KOPT-K1 (cell line): ENCODE data around the gene VPS51.
A peak's percentile ranks its signal among the peaks of the same experiment; 100 is the strongest.
"Not testable (repeated sequence)": the region's sequence is repeated elsewhere in the genome, so short reads cannot be mapped to it uniquely, and the experiment has no call there.

ENCODE experiments used
- H3K27ac ChIP-seq: fragments of 200-600 bp; sonication (generic); 2 replicates; pipeline ENCODE4 v1.5.1; 2016; ENCODE audit warnings: antibody characterized with exemption, mild to moderate bottlenecking, low read depth, low read length; ENCODE audit not compliant: poor library complexity, severe bottlenecking
- H3K36me3 ChIP-seq: fragments of 200-600 bp; sonication (generic); 2 replicates; pipeline ENCODE4 v1.5.1; 2017; ENCODE audit warnings: antibody characterized with exemption, mild to moderate bottlenecking, low read length, moderate library complexity; ENCODE audit not compliant: insufficient read depth
- H3K9me3 ChIP-seq: fragments of 200-600 bp; sonication (generic); 2 replicates; pipeline ENCODE4 v1.5.1; 2017; ENCODE audit warnings: antibody characterized with exemption, low read length, mild to moderate bottlenecking; ENCODE audit not compliant: insufficient read depth, poor library complexity, severe bottlenecking

VPS51 gene

DNA sequence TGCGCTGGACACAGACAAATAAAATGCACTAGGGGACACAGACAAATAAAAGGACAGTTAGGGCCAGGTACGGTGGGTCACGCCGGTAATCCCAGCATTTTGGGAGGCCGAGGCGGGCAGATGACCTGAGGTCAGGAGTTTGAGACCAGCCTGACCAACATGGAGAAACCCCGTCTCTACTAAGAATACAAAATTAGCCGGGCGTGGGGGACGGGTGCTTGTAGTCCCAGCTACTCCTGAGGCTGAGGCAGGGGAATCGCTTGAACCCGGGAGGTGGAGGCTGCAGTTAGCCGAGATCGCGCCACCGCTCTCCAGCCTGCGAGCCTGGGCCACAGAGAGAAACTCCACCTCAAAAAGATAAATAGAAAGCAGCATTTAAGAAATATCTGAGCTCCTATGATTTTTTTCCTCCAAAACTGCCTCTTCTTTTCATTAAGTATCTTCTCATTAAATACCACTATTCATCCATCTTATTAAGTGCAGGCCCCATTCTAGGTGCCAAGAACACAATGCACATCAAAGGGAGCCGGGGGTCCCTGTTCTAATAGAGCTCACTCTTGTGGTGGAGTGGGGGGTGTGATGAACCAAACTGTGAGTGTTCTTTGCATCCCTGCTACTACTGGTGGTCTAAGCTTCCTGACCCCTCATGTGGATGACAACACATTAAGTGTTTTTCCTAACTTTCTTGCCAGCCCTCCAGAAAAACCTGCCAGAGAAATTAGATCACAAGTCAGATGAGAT, 22.3 kb downstream of the VPS51 start:
- no peak overlapping the region for H3K27ac ChIP-seq
- no peaks in the 10 kb centered on the region for H3K9me3 ChIP-seq
- H3K36me3 ChIP-seq = peaks cover 49% of the 10 kb centered on the region

DNA sequence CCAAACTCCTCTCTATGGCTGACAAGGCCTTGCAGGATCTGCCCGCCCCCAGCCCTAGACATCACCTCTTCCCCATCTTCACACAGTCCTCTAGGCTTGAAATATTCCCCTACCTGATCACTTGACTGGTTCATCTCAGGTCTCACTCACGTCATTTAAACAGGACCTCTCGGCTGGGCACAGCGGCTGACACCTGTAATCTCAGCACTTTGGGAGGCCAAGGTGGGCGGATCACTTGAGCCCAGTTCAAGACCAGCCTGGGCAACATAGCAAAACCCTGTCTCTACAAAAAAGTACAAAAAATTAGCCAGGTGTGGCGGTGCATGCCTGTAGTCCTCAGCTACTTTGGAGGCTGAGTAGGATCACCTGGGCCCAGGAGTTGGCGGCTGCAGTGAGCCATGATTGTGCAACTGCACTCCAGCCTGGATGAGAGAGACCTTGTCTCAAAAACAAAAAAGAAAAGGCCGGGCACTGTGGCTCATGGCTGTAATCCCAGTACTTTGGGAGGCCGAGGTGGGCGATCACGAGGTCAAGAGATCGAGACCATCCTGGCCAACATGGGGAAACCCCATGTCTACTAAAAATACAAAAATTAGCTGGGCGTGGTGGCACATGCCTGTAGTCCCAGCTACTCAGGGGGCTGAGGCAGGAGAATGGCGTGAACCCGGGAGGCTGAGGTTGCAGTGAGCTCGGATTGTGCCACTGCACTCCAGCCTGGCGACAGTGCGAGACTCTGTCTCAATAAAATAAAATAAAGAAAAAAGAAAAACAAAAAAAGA, 23.1 kb downstream of the VPS51 start:
- not testable (repeated sequence) for H3K27ac ChIP-seq, H3K9me3 ChIP-seq
- H3K36me3 ChIP-seq = peaks cover 52% of the 10 kb centered on the region

DNA sequence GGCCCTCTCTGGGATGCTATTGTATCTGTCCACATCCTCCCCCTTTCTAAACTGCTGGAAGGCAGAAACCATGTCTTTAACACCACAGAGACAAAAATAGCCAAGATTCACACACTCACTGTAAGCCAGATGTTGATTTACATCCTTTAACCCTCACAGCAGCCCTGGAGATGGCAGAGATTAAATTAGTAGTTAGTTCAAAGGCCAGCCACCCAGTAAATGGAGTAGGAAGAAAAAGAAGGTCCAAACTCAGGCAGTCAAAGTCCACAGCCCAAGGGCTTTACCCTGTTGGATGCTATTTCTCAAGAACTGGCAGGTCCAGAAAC, 23.6 kb downstream of the VPS51 start:
- no peaks in the 10 kb centered on the region for H3K9me3 ChIP-seq
- H3K27ac ChIP-seq = no peak overlapping the region
- H3K36me3 ChIP-seq = peaks cover 58% of the 10 kb centered on the region

DNA sequence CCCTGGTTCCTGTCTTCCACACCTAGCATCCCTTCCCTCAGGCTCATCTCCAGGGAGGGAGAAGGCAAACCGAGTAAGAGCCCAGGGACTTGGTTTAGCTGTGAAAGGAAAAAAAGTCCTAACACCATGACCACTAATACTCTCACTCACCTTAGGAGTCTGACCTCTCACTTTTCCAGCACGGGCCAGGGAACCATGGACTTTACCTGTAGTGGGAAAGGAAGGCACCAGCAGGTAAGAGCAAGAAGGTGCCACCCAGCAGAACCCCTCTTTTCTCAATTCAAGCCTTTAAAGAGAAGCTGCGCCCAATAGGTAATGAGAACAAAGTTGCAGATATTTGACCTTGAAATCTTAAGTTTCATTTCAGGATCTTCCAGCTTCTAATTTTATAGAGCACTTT, 24.8 kb downstream of the VPS51 start:
- H3K27ac ChIP-seq = peak overlapping the region; percentile 80
- no peaks in the 10 kb centered on the region for H3K9me3 ChIP-seq
- peaks cover 61% of the 10 kb centered on the region for H3K36me3 ChIP-seq

DNA sequence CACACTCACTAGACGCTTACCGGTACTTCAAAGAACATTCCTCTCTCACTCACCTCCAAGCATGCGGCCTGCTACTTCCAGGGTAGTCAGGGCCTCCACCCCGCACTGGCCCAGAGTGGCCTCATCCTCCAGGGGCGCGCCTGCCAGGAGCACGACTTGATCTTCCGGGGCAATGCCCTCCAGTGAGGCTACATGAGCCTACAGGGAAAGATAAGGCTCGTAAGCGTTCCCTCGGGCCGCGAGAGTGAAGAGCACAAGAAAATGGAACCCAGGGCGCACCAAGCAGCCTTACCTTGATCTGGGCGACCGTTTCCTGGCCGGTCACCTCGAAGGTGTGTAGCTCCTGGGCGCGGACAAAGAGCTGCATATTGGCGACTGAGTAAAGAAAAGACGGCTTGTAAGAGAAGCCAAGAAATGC, 25.4 kb downstream of the VPS51 start:
- H3K36me3 ChIP-seq = peaks cover 63% of the 10 kb centered on the region
- H3K9me3 ChIP-seq = no peaks in the 10 kb centered on the region
- H3K27ac ChIP-seq = peak overlapping the region; percentile 80

DNA sequence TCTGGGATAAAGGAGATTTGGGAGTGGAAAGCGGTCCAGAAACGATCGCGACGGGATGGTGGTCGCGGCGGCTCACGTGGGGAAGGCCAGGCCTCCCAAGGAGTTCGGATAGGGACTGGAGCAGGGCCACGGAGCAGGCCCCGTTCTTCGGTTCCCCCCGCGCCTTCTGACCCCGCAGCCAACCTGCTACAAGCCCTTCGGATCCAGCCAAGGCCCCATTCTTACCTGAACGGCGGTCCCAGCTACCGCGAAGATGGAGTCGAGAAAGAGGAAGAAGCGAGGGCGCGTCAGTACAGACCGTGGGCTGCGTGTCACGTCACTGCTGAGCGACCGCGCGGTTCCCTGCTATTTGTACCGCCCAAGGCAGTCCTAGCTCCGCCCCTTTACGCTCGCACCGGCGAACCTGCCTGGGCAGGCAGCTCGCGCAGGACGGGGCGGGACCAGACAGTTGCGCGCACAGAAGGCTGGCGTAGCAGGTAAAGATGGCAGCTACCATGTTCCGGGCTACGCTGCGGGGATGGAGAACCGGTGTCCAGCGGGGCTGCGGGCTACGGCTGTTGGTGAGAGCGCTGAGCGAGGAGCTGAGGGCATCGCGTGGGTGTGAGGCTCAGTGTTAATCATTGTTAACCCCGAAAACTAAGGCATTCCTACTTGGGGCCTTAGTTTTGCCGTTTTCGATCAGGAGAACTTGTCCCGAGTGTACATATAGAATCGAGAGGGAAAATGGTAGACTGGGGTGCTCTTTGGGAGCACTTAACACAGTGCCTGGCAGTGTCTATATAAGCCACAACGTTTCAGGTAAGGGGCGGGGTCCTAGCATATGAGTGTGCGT, 26.1 kb downstream of the VPS51 start, which contains the start of the genes FAU and MRPL49:
Gene FAU, minus strand, starts transcription at position 270 of the 832 bp plus-strand sequence. CDS start 321 bp downstream, outside the sequence.
Gene MRPL49, plus strand, starts transcription at position 457 of the 832 bp plus-strand sequence. Its CDS starts 26 bp downstream, at position 483.
- no peaks in the 10 kb centered on the region for H3K9me3 ChIP-seq
- H3K36me3 ChIP-seq = peaks cover 69% of the 10 kb centered on the region

DNA sequence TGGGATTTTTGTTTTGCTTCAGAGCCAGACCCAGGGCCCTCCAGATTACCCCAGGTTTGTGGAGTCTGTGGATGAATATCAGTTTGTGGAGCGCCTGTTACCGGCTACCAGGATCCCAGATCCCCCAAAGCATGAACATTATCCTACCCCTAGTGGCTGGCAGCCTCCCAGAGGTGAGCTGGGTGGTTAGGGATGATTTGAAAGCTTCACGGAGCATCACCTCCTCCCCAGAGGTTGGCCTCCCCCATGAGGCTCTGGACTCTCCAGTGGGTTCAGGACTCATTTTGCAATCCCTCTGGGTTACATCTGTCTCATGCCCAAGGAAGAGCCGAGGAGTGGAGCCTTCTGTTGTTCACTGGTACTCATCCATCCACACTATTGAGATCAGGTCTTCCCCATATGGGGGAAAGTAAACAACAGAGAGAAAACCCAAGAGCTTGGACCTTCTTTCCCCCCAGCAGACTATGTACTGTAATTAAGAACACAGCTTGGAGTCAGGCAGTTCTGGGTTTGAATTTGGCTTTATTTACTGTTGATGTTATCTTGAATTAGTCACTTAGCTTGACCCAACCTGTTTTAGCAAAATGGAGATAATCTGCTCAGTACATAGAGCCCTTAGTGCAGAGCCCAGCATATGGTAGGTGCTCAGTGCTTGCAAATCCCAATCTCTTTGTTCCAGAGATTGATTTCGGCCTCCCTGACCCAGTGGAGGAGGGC, 28.6 kb downstream of the VPS51 start:
- Histone ChIP-seq H3K27ac (no peak overlapping the region), H3K9me3 (no peaks in the 10 kb centered on the region), H3K36me3 (peaks cover 77% of the 10 kb centered on the region)

More for the DNA sequence above, 26.1 kb downstream of the VPS51 start, which contains the start of the genes FAU and MRPL49:
- H3K27ac ChIP-seq = peak within 1 kb of the TSS; percentile 80

DNA sequence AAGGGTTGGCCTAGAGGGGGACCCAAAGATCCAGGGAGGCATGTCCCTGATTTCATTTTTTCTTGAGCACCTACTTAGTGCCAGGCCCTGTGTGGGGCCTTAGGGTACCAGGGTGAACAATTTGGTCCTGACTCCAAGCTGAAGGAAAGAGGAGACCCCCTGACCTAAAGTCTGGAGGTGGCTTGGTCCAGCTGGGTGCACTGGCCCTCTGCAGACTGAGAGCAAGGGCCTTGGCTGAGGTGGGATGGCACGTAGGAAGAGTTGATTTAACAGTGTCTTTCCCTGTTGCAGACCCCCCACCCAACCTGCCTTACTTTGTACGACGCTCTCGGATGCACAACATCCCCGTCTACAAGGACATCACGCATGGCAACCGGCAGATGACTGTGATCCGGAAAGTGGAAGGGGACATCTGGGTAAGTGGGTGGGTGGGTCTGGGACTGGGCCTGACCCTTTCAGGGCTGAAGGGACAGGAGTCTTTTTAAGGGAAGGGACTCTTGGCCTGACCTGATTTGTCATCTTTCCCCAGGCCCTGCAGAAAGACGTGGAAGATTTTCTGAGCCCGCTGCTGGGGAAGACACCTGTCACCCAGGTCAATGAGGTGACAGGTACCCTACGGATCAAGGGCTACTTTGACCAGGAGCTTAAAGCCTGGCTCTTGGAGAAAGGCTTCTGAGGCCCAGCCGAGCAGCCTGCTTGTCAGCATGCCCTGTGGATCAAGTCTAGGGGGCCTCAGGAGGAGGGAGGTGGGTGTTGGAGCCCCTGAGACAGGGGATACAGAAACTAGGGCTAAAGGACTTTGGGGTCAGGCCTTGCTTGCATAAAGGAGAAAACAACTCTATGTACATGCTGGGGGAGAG, 29.4 kb downstream of the VPS51 start:
- peaks cover 77% of the 10 kb centered on the region for H3K36me3 ChIP-seq
- no peak overlapping the region for H3K27ac ChIP-seq
- no peaks in the 10 kb centered on the region for H3K9me3 ChIP-seq

DNA sequence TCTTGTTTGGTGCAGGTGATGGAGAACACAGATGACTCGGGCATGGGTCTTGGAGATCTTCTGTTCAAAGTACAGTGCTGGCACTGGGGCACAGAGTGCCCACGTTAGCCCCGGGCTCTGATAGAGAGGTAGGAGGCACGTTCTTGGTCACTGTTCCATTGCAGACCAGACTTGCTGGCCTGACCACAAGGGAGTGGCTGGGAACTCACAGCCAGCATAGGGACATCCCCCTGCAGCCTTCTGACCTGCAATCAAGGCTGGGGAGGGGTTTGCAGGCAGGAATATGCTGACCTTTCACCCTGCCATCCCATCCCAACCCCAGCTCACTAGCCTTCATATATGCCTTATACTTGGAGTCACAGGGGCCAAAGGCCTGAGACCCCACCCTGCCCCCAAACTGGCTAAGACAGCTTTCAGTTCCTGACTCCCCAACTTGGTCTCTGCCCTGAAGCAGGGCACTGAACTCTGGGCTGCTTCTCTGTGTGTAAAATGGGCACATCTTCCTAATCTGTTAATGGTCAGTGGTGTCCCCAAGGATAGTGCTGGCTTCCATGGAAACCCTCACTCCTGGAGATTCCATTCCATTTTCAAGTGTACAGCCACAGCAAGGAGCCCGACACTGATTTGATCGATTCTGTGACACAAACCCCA, 30.7 kb downstream of the VPS51 start:
- H3K9me3 ChIP-seq = no peaks in the 10 kb centered on the region
- no peak overlapping the region for H3K27ac ChIP-seq
- peaks cover 80% of the 10 kb centered on the region for H3K36me3 ChIP-seq

DNA sequence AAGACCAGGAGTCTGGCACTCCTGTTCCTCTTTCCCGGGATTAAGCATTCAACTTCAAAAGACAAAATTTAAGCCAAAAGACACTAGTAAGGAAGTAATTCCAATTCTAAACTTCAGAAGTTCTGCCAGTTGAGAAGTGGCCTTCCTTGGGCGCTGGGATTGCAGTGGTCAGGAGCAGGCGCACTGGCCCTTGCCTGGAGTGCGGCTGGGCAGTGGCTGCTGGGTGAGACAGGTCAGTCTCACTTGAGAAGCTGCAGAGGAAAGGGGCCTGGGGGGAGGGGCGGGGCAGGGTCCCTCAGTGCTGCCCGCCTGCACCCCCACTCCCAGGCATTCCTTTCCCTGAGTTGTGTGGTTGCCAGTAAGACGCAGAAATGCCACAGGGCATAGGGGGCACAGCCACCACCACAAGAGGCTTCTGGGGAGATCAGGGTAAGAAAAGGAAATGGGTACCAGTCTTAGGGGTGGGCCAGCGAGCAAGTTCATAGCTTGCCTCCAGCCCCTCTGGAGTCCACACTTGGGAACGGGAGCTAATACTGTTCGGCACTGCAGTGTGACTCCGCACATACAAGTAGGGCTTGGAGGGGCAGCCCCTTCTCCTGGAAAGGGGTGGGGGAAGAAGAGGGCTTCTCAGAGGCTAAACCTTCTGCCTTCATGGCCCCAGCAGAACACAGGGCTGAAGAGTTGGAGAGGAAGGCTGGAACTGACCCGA, 31.6 kb downstream of the VPS51 start:
- no peak overlapping the region for H3K27ac ChIP-seq
- no peaks in the 10 kb centered on the region for H3K9me3 ChIP-seq
- peaks cover 88% of the 10 kb centered on the region for H3K36me3 ChIP-seq

DNA sequence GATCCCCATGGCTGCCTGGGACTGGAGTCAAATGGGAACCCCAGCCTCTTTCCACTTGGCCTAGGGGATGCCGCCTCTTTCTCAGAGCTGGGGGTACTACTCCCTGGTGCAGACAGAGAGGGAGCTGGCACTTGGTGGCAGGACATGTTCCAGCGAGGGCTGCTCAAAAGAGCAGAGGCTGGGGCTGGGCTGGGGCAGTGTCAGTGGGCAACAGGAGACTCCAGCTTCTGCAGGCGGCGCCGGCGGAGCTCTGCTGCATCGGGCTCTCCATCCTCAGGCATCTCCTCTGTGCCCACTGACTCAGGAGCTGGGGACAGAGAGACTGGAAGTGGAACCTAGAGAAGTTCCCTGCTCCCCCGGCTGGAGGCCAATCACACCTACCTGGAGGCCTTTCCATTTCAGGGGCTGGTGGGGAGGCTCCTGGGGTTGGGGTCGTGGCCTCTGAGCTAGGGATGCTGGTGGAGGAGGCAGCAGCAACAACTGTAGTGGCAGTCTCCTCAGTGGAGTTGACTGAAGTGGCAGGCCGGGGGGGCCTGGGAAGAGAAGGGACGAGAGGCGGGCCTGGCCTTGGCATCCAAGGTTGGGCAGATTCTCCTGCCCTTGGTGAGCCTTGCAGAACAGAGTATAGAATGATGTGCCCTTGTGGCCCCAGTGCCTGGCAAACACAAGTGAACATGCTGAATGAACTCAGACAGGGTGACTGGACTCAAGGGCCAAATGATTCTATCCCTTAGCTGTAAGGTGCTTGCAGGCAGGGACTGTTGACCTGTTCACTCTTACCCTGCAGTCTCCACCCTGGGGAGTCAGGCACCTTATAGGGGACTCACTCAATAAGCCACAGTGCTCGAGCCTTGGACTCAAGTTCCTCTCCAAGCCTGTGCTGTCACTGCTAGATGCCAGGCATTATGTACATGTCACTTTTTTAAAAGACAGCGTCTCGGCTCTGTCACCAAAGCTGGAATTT, 32.5 kb downstream of the VPS51 start:
- Histone ChIP-seq H3K36me3 (peaks cover 93% of the 10 kb centered on the region), H3K27ac (no peak overlapping the region), H3K9me3 (no peaks in the 10 kb centered on the region)
